SH-SY5Y (cell line): ENCODE data around the gene SPSB3.

Source experiments
- GATA2 ChIP-seq: IDR thresholded peaks from 2 replicates; pipeline ENCODE4 v1.6.1; 2011; ENCODE audit warnings: mild to moderate bottlenecking, low read depth, low read length
- GATA3 ChIP-seq: IDR thresholded peaks from 2 replicates; pipeline ENCODE4 v1.6.1; 2011; ENCODE audit warnings: low read depth, mild to moderate bottlenecking, low read length, moderate library complexity

GRCh38 chr16:1759511-1759910 is 22.9 kb downstream of the SPSB3 start:
- no peak for TF ChIP-seq GATA2
- TF ChIP-seq GATA3: no peak
